ENCODE data around the gene CPXM1.

CPXM1 gene

DNA sequence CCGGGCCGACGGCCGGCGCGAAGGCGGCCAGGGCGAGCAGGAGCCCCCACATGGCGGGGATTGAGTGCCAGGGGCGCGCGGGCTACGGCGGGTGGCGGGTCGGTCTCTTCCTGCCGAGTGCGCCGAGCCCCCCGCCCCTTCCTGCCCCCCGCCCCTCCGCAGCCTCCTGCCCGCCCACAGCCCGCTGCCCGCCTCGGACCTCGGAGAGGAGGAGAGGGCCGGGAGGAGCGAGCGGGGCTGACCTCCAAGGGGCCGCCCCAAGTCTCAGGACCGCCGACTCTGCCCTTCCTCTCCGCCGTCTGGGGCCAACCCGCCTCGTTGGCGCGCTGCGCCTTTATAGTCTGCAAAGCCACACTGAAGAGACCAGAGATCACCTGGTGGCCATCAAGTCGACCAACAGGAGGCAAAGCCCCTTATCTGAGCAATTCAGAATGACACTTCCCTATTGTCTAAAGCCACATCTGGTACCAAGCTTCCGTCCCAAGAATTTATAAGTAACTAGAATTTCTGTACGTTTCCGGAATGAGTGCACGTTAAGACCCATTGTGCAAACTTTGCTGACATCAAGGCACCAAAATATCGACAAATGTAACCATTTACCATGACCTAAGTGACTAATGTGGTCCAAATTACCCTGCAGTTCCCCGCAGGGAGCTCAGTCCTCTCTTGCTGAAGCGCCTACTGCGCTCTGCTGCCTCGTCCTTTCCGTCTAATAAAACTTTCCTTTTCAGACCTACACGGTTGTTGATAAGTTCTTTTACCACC is at the start of gene CPXM1:
Gene CPXM1, minus strand, starts transcription at position 107 of the 765 bp plus-strand sequence. Its CDS starts 55 bp downstream, at position 52.
- H3K27me3 ChIP-seq (ENCODE audit: insufficient read depth, low read length): no peaks in the 10 kb centered on the region
- H3K4me3 ChIP-seq (ENCODE audit: low read length): peak within 1 kb of the TSS; percentile 59
- peaks cover 34% of the 10 kb centered on the region for H3K36me3 ChIP-seq (ENCODE audit: insufficient read depth, low read length)
- peak within 1 kb of the TSS; percentile 81 for H2AFZ ChIP-seq (ENCODE audit: low read depth, low read length)
- H3K9me3 ChIP-seq (ENCODE audit: low read length): no peaks in the 10 kb centered on the region
- peaks cover 14% of the 10 kb centered on the region for H3K4me1 ChIP-seq (ENCODE audit: insufficient read depth, low read length)

DNA sequence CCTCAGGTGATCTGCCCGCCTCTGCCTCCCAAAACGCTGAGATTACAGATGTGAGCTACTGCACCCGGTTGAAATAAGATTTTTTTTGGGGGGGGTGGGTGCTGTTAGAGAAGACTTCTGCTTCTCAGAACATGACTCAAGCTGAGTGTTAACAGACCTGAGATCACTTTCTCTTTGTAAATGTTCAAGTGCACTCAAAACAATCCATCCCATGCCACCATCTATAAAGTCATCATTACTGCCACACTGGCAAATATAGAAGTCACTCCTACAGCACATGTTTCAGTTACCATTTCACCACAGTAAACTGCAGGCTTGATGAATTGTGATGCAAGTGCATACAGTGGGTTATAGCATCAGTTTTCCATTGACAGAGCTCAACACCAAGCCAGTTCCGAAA is 49.1 kb upstream of the CPXM1 start:
- H3K36me3 ChIP-seq (ENCODE audit: insufficient read depth, low read length): no peaks in the 10 kb centered on the region
- H3K9me3 ChIP-seq (ENCODE audit: low read length): no peaks in the 10 kb centered on the region
- no peak overlapping the region for H3K4me3 ChIP-seq (ENCODE audit: low read length)
- H3K27me3 ChIP-seq (ENCODE audit: insufficient read depth, low read length): no peaks in the 10 kb centered on the region
- no peak overlapping the region for H2AFZ ChIP-seq (ENCODE audit: low read depth, low read length)
- no peaks in the 10 kb centered on the region for H3K4me1 ChIP-seq (ENCODE audit: insufficient read depth, low read length)

DNA sequence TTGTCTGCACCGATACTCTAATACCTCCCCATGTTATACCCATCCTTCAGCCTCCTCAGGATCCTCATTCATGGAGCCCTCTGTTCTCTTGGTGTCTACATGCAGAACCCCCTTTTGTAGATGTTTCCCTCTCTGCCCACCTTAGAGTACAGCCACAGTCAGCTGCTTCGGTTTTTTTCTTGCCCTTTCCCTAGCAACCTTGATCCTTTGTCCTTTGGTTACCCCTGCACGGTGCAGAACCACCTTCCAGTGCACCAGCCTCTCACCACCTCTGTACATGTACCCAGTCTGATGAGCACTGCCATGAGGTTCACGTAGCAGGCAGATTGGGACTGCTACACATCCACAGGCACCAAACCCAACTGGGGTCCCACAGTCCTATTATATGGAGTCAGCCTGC is 47.4 kb upstream of the CPXM1 start:
- Histone ChIP-seq H3K4me1 (ENCODE audit: insufficient read depth, low read length) (no peaks in the 10 kb centered on the region), H3K4me3 (ENCODE audit: low read length) (no peak overlapping the region), H3K9me3 (ENCODE audit: low read length) (no peaks in the 10 kb centered on the region), H3K27me3 (ENCODE audit: insufficient read depth, low read length) (no peaks in the 10 kb centered on the region), H3K36me3 (ENCODE audit: insufficient read depth, low read length) (no peaks in the 10 kb centered on the region), H2AFZ (ENCODE audit: low read depth, low read length) (no peak overlapping the region)

DNA sequence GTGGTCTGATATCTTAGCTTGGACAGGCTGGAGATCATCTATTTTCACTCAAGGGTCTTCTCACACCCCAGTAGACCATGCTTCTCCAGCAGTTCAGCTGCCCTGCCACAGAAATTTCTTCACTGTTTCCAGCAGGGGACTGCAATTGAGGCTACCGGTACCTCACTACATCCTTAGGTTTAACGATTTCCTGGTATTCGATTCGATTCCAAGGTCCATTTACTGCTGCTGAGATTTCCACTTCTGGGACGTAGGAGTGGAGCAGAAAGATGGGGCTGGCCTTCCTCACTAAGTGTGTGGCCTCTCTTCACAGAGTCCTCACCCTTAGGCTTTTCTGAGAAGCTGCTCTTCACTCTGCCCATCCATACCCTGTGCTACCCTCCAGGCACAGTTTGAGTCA is 46.3 kb upstream of the CPXM1 start:
- H3K27me3 ChIP-seq (ENCODE audit: insufficient read depth, low read length): no peaks in the 10 kb centered on the region
- no peak overlapping the region for H2AFZ ChIP-seq (ENCODE audit: low read depth, low read length)
- H3K4me1 ChIP-seq (ENCODE audit: insufficient read depth, low read length): no peaks in the 10 kb centered on the region
- no peaks in the 10 kb centered on the region for H3K36me3 ChIP-seq (ENCODE audit: insufficient read depth, low read length)
- H3K4me3 ChIP-seq (ENCODE audit: low read length): no peak overlapping the region
- H3K9me3 ChIP-seq (ENCODE audit: low read length): no peaks in the 10 kb centered on the region

DNA sequence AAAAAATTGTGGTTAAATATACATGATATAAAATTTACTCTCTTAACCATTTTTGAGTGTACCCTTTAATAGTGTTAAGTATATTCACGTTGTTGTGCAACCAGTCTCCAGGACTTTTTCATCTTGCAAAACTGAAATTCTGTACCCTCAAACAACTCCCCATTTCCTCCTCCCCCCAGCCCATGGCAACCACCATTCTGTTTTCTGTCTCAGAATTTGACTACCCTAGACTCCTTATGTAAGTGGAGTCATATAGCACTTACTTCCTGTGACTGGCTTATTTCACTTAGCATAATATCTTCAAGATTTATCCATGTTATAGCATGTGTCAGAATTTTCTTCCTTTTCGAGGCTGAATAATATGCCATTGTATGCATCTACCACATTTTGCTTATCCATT is 45.2 kb upstream of the CPXM1 start:
- no peak overlapping the region for H3K4me3 ChIP-seq (ENCODE audit: low read length)
- H2AFZ ChIP-seq (ENCODE audit: low read depth, low read length): no peak overlapping the region
- H3K4me1 ChIP-seq (ENCODE audit: insufficient read depth, low read length): peaks cover 4% of the 10 kb centered on the region
- H3K36me3 ChIP-seq (ENCODE audit: insufficient read depth, low read length): no peaks in the 10 kb centered on the region
- H3K27me3 ChIP-seq (ENCODE audit: insufficient read depth, low read length): no peaks in the 10 kb centered on the region
- H3K9me3 ChIP-seq (ENCODE audit: low read length): no peaks in the 10 kb centered on the region

DNA sequence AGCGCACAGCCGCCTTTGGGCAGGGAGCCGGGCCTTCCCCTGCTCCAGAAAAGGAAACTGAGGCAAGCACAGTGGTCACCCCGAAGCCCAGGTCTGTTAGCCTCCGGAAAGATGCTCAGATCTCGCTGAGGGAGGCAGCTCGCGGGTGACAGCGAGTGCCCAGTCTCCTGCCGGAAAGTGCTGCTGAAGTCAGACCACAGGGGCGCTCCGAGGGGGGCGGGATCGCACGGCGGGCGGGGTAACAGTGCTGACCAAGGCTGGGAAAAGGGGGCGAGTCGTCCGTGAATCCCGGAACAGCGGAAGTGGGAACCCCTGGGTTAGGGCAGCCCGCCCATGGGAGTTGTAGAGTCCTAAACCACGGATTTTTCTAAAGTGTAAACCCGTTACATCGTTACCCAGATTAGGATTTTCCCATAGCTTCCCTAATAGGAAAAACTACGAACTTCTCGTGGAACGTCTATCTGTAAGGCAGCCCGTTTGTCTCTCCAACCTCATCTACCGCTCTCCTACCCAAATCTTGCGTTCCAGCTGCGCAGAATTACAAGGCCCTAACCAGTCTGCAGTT is 40.6 kb upstream of the CPXM1 start:
- Histone ChIP-seq H3K36me3 (ENCODE audit: insufficient read depth, low read length) (peaks cover 5% of the 10 kb centered on the region), H3K4me1 (ENCODE audit: insufficient read depth, low read length) (peaks cover 20% of the 10 kb centered on the region), H3K27me3 (ENCODE audit: insufficient read depth, low read length) (no peaks in the 10 kb centered on the region), H3K4me3 (ENCODE audit: low read length) (peak overlapping the region; percentile 98), H2AFZ (ENCODE audit: low read depth, low read length) (peak overlapping the region; percentile 90), H3K9me3 (ENCODE audit: low read length) (no peaks in the 10 kb centered on the region)

DNA sequence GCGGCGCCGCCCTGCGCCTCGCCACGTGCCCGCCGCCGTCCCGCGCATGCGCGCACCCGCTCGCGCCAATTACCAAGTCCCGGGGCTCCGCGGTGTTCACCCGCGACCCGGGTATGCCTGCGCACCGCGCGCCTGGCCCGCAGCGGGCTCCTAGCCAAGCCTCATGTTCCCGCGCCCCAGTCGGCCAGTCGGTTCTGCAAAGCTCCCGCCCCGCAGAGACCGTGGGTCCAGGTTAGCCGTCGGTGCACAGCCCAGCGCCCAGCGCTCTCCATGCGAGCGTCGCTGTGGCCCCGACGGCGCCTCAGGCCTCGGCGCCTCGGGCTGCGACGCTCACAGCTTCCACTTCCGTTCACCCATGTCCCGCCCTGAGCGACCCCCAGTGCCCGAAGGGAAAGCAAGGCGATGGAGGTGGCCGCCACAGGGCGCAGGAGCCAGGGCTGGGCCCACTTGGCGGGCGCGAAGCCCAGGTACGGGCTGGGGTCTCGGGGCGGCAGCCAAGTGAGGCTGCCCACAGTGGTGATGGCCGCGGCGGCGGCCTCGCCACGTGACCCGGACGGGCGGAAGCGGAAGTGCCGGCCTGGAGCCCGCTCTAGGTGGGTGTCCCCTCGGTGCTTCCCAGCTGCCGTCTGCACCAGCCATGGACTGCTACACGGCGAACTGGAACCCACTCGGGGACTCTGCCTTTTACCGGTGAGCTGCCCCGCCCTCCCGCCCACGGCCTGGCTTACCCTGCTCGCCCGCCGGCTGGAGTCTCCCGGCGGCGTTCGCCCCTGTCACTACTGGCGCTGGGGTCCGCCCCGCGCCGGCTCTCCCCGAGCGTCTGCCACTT is 39.9 kb upstream of the CPXM1 start, which contains the start of the genes PCED1A and VPS16:
Gene PCED1A, minus strand, starts transcription at position 518 of the 829 bp plus-strand sequence. CDS start 743 bp downstream, outside the sequence.
Gene VPS16, plus strand, starts transcription at position 608 of the 829 bp plus-strand sequence. Its CDS starts 30 bp downstream, at position 638.
- Histone ChIP-seq H3K36me3 (ENCODE audit: insufficient read depth, low read length) (peaks cover 5% of the 10 kb centered on the region), H3K4me1 (ENCODE audit: insufficient read depth, low read length) (peaks cover 20% of the 10 kb centered on the region), H3K27me3 (ENCODE audit: insufficient read depth, low read length) (no peaks in the 10 kb centered on the region)

DNA sequence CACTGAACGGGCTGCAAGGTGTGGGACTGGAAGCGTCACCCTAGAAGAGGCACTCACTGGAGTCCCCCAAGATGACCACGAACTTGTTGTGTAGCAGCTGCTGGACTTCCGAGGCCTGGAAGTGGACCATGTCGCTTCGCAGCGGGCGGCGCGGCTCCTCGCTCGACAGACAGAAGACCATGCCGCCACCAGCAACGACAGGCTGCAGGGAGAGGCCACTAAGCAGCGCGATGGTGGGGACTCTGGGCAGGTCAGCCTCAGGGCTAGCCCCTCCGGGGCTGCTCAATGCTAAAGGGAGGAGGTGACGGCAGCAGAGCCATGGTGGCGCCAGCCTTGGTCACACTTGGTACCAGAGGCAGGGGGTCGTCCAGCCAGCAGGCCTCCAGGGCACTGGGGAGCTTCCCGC is 39.3 kb upstream of the CPXM1 start:
- Histone ChIP-seq H3K4me1 (ENCODE audit: insufficient read depth, low read length) (peaks cover 20% of the 10 kb centered on the region), H3K27me3 (ENCODE audit: insufficient read depth, low read length) (no peaks in the 10 kb centered on the region), H3K4me3 (ENCODE audit: low read length) (peak overlapping the region; percentile 98), H3K9me3 (ENCODE audit: low read length) (no peaks in the 10 kb centered on the region), H2AFZ (ENCODE audit: low read depth, low read length) (peak overlapping the region; percentile 100), H3K36me3 (ENCODE audit: insufficient read depth, low read length) (peaks cover 5% of the 10 kb centered on the region)

More for the DNA sequence above, 39.9 kb upstream of the CPXM1 start, which contains the start of the genes PCED1A and VPS16:
- H2AFZ ChIP-seq (ENCODE audit: low read depth, low read length): peak within 1 kb of the TSS; percentile 100
- no peaks in the 10 kb centered on the region for H3K9me3 ChIP-seq (ENCODE audit: low read length)
- H3K4me3 ChIP-seq (ENCODE audit: low read length): peak within 1 kb of the TSS; percentile 98

DNA sequence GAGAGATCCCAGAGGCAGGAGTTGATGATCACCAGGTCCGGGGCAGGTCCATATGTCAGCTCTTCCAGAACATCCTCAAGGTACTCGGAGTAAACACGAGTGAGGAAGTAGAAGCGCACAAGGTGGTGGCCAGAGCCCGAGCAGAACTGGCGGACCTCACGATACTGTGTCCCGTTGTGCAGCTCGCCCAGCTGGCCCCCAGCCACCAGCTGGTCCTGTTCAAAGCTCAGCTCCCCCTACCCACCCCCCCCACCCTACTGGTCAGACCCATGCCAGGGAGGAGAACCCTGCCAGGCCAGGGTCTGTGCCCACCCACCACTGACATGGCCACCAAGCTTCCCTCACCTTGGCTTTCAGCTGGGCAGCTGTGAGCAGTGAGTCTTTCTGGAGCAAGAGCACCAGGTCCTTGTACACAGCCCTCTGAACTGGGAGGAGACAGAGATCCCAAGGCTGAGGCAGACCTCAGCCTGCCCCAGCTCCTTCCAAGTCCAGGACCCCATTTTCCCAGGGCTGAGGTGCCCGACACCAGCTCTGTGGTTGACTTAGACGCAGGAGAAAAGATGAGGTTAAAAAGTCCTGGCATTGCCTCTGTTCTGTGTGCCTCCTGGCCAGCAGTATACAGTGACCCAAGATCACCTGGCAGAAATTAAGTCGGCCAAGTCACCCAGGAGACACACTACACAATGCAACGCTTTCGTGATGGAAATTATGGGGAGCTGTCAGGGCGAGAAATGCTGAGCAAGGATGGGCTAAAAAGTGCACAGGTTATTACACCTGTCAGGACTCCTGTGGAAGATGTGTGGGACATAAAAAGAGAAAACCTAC is 38.6 kb upstream of the CPXM1 start:
- no peaks in the 10 kb centered on the region for H3K27me3 ChIP-seq (ENCODE audit: insufficient read depth, low read length)
- no peak overlapping the region for H2AFZ ChIP-seq (ENCODE audit: low read depth, low read length)
- H3K4me1 ChIP-seq (ENCODE audit: insufficient read depth, low read length): peaks cover 20% of the 10 kb centered on the region
- no peaks in the 10 kb centered on the region for H3K9me3 ChIP-seq (ENCODE audit: low read length)
- peaks cover 5% of the 10 kb centered on the region for H3K36me3 ChIP-seq (ENCODE audit: insufficient read depth, low read length)
- H3K4me3 ChIP-seq (ENCODE audit: low read length): no peak overlapping the region

DNA sequence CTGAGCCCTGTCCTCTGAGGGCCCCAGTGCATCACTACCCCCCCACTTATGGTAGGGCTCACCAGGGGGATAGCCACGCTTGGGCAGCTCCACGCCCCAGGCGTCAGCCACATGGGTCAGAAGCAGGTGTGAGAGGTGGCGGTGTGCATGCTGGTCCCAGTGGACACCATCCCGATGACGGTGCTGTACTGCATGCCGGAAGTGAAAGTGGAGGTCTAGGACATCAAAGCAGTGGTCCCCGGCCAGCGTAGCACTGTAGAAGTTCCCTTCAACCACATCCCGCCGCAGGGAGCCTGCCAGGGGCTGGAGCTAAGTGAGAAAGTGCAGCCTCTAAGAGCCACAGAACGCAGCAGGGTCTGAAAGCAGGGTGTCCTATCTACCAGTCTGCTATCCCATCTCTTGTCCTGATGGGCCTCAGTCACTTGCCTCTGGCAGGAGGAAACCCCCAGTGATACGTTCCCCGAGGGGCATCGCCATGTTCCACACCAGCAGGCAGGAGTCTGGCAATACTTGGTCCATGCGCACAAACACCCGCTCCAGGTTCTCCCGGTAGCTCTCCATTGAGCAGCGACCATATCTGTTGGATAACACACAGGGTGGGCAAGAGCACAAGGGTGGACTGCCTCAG is 37.9 kb upstream of the CPXM1 start:
- Histone ChIP-seq H3K27me3 (ENCODE audit: insufficient read depth, low read length) (no peaks in the 10 kb centered on the region), H3K36me3 (ENCODE audit: insufficient read depth, low read length) (peaks cover 5% of the 10 kb centered on the region), H3K9me3 (ENCODE audit: low read length) (no peaks in the 10 kb centered on the region), H3K4me3 (ENCODE audit: low read length) (no peak overlapping the region), H3K4me1 (ENCODE audit: insufficient read depth, low read length) (peaks cover 20% of the 10 kb centered on the region), H2AFZ (ENCODE audit: low read depth, low read length) (no peak overlapping the region)

DNA sequence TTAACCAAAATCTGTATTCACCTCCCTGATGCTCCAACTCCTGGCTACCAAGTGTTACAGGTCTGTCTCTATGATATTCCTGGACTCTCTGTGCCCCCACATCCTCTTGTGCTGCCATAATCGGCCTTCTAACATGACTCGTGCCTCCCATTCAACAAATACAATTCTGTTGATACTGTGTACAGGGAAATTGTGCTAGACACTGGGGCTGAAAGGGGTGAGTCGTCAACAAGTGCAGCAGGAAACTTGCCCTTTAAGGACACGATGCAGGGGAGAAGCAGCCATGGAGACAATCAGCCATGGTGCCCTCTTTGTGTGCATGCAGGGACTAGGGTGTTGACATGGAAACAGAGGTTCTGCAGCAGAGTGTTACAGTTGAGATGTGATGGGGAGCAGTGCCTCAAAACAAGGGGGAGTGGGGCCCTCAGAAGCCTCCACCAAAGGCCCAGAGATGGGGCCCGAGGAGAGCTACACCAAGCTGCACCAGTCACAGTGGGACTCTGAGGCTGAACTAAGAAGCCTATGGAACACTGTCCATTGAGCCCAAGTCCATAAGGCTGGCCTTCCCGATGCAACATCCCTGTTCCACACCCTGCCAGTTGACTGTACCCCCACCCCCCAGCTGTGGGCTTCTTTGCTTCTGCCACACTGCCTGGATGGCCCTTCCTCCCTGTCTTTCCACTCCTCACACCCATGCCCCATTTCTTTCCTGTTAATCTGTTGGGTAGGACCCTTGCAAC is 37.0 kb upstream of the CPXM1 start:
- Histone ChIP-seq H3K4me3 (ENCODE audit: low read length) (no peak overlapping the region), H3K36me3 (ENCODE audit: insufficient read depth, low read length) (peaks cover 5% of the 10 kb centered on the region), H2AFZ (ENCODE audit: low read depth, low read length) (no peak overlapping the region), H3K27me3 (ENCODE audit: insufficient read depth, low read length) (no peaks in the 10 kb centered on the region), H3K4me1 (ENCODE audit: insufficient read depth, low read length) (peaks cover 20% of the 10 kb centered on the region), H3K9me3 (ENCODE audit: low read length) (no peaks in the 10 kb centered on the region)
